C4-2B (cell line): ENCODE data around the gene GALNT9.

ENCODE experiments used
- H3K27ac ChIP-seq: fragments of 450-650 bp; 2 replicates; pipeline ENCODE4 v1.5.1; 2017
- ZFX ChIP-seq: fragments of 450-650 bp; IDR thresholded peaks from 2 replicates; pipeline ENCODE4 v1.6.1; 2017
- TF ChIP-seq, protein P1 (sequence below): fragments of 450-650 bp; conservative IDR thresholded peaks from 2 replicates; pipeline ENCODE4 v1.5.1; 2017; ENCODE audit warnings: mild to moderate bottlenecking

Gene GALNT9

GRCh38 chr12:132315951-132316350, 13.4 kb downstream of the GALNT9 start:
- no peak overlapping the region for H3K27ac ChIP-seq
- no peak for TF ChIP-seq ZFX
- TF ChIP-seq, protein P1, sequence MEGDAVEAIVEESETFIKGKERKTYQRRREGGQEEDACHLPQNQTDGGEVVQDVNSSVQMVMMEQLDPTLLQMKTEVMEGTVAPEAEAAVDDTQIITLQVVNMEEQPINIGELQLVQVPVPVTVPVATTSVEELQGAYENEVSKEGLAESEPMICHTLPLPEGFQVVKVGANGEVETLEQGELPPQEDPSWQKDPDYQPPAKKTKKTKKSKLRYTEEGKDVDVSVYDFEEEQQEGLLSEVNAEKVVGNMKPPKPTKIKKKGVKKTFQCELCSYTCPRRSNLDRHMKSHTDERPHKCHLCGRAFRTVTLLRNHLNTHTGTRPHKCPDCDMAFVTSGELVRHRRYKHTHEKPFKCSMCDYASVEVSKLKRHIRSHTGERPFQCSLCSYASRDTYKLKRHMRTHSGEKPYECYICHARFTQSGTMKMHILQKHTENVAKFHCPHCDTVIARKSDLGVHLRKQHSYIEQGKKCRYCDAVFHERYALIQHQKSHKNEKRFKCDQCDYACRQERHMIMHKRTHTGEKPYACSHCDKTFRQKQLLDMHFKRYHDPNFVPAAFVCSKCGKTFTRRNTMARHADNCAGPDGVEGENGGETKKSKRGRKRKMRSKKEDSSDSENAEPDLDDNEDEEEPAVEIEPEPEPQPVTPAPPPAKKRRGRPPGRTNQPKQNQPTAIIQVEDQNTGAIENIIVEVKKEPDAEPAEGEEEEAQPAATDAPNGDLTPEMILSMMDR: no peak

DNA sequence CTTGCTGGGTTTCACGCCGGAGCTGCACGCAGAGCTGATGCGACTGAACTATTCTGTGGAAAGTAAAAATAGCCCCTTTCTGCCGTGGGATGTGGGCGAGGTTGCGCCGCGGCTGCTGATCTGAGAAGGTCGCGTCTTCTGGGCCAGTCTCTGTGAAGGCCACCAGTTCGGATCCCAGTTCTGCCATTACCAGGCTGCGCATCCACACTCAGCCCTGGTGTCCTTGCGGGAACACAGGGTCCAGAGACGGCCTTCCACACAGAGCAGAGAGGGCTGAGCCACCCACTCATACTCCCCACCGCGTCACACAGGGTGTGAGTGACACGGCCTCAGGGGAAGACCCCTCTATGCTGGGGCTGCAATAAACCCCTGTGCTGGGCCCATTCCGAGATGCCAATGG, 13.9 kb downstream of the GALNT9 start:
- no peak for TF ChIP-seq ZFX
- TF ChIP-seq, protein P1: no peak
- no peak overlapping the region for H3K27ac ChIP-seq

GRCh38 chr12:132314516-132315233, 14.7 kb downstream of the GALNT9 start:
- no peak overlapping the region for H3K27ac ChIP-seq
- no peak for TF ChIP-seq ZFX
- TF ChIP-seq, protein P1: no peak

DNA sequence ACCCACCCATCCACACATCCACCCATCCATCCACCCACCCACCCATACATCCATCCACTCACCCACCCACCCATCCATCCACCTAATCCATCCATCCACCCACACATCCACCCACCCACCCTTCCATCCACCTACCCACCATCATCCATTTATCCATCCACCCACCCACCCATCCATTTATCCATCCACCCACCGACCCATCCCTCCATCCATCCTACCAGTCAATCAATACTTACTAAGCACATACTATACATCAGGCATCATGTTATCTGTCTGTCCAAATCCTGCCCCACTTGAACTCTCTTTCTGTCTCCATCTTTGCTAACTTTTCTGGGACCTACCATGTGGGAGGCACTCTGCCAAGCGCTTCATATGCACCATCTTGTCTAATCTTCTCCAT, 15.4 kb downstream of the GALNT9 start:
- no peak overlapping the region for H3K27ac ChIP-seq
- TF ChIP-seq, protein P1: no peak
- no peak for TF ChIP-seq ZFX

GRCh38 chr12:132313182-132313581, 16.2 kb downstream of the GALNT9 start:
- no peak overlapping the region for H3K27ac ChIP-seq
- TF ChIP-seq ZFX: no peak
- TF ChIP-seq, protein P1: no peak

DNA sequence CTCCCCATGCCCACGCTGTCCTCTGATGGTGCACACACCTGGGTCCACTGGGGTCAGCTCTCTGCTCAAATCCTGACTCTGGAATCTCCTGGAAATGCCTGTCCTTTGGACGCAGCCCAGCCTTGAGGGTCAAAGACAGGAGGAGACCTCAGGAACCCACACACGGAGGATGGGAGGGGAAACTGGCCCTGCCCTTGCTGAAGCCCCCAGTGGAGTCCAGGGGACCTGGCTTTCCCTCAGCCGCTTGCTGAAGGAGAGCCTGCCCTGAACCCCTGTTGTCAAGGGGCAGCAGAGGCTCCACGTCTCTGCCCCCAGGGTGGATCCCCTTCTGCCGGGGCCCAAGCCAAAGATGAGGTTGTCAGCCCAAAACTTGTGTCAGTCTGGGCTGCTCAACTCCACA, 16.9 kb downstream of the GALNT9 start:
- no peak overlapping the region for H3K27ac ChIP-seq
- no peak for TF ChIP-seq ZFX
- TF ChIP-seq, protein P1: no peak

- TF ChIP-seq ZFX: no peak
- TF ChIP-seq, protein P1: no peak
- H3K27ac ChIP-seq: no peak overlapping the region
These were observed 18.0 kb downstream of the GALNT9 start for GRCh38 chr12:132311201-132311915.
